ENCODE measurements around the gene SLC7A5.

DNA sequence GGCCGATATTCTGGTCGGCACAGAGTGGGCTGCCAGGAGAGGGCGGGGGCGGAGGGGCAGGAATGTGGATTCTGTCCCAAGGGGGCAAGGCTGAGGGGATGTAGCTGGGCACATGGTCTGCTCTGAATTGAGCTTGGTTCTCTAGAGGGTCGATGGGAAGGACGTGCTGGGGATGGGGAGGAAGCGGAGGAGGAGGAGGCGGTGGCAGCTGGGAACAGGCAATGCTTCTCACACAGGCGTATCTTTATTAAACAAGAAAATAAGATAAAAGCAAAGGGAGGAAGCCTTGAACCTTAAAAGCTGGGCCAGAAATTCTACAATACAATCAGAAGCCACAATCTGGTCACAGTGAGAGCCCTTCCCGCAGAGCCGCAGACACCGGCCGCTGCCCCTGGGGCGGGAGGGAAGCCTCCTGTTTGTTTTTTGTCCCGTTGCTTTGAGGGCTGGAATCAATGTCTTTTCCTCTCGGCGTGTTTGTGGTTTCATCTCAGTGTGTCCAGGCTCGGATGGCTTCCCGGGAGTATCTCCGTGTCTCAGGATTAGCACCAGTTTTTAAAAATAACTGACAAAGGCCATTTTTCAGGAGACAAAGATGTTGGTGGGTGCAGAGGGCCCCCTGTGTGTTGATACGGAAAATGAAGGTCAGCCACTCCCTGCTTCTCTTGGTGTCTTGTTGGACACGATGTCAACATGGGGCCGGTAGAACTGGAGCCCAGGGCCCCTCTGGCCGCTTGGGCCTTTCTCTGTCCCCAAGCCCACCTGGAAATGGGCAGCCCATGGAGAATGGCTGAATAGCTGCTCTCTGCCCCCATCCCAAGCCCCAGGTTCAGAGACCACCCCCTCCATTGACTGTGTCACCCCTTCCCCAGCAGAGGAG is 12.3 kb upstream of the SLC7A5 start:
- TF ChIP-seq, protein P1, sequence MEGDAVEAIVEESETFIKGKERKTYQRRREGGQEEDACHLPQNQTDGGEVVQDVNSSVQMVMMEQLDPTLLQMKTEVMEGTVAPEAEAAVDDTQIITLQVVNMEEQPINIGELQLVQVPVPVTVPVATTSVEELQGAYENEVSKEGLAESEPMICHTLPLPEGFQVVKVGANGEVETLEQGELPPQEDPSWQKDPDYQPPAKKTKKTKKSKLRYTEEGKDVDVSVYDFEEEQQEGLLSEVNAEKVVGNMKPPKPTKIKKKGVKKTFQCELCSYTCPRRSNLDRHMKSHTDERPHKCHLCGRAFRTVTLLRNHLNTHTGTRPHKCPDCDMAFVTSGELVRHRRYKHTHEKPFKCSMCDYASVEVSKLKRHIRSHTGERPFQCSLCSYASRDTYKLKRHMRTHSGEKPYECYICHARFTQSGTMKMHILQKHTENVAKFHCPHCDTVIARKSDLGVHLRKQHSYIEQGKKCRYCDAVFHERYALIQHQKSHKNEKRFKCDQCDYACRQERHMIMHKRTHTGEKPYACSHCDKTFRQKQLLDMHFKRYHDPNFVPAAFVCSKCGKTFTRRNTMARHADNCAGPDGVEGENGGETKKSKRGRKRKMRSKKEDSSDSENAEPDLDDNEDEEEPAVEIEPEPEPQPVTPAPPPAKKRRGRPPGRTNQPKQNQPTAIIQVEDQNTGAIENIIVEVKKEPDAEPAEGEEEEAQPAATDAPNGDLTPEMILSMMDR (IDR thresholded peaks at IDR 0.05): no peak
- TF ChIP-seq POLR2AphosphoS5 (IDR thresholded peaks at IDR 0.05): no peak
- TF ChIP-seq EP300 (IDR thresholded peaks at IDR 0.05; ENCODE audit: low read depth): no peak

Measured in transverse colon (tissue), 4 donors.